ENCODE data around the gene PHRF1. TPM values are rescaled to one million over a fixed set of nuclear protein-coding genes. Genes with fewer than 3 reads are reported as not detected.

Gene PHRF1
- polyA plus RNA-seq, 2 donors = 13.7 to 28.4 TPM

DNA sequence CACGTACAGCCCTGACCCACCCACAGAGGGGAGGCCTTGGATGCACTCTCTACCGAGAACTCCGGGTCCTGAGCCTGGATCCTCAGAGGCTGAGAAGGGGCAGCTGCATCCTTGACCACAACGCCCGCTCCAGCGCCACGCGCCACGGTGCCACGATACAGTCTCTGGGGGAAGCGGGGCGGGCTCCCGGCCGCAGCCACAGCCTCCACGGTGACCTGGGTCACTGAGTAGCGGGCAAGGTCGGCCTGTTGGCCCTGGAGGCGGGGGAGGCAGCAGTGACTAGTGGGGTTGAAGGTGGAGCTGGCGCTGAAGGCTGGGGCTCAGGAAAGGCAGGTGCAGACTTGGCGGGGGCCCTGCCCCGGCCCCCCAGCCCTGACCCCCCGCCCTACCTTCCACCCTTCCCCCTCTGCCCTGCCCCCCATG, 43.4 kb downstream of the PHRF1 start:
- no peak overlapping the region for H3K27ac ChIP-seq (ENCODE audit: low read depth in 2 of 2, low read length in 1 of 2)
- peaks cover 0 to 10% of the 10 kb centered on the region in 2 donors for H3K36me3 ChIP-seq (ENCODE audit: control insufficient read depth in 2 of 2, insufficient read depth in 2 of 2, low read length in 1 of 2)
- WGBS, 2 donors = 94 to 97% methylated on average over 22 of the region's 22 CpGs
- no peak overlapping the region for H3K4me3 ChIP-seq (ENCODE audit: low read depth in 1 of 2, low read length in 2 of 2)
- no peaks in the 10 kb centered on the region for H3K27me3 ChIP-seq (ENCODE audit: control insufficient read depth in 1 of 2, insufficient read depth in 2 of 2, low read length in 2 of 2)
- no peaks in the 10 kb centered on the region for H3K9me3 ChIP-seq (ENCODE audit: control insufficient read depth in 2 of 2, insufficient read depth in 1 of 2, low read depth in 1 of 2, low read length in 1 of 2)
- peaks cover 9% of the 10 kb centered on the region in 2 donors for H3K4me1 ChIP-seq (ENCODE audit: control insufficient read depth in 2 of 2, insufficient read depth in 2 of 2, low read length in 1 of 2)

DNA sequence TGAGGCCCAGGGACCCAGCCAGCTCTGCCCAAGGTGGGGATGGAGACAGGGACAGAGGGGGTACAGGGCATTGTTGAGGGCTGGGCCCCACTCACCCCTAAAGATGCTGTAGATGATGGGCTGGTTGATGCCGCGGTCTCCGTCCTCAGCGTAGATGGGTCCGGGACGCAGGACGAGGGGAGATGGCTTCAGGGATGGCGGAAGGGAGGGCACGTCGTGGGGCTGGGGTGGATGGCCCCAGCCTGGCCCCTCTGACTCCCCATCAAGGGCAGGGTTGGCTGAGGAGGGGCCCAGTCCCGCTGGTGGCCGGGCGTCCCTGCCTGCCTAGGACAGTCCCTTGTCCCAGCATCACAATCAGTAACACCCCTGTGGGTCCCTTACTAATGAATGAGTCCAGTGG, 43.9 kb downstream of the PHRF1 start:
- WGBS, 2 donors = 95 to 96% methylated on average over 13 of the region's 13 CpGs
- no peaks in the 10 kb centered on the region for H3K27me3 ChIP-seq (ENCODE audit: control insufficient read depth in 1 of 2, insufficient read depth in 2 of 2, low read length in 2 of 2)
- H3K4me1 ChIP-seq (ENCODE audit: control insufficient read depth in 2 of 2, insufficient read depth in 2 of 2, low read length in 1 of 2) = peaks cover 4 to 5% of the 10 kb centered on the region in 2 donors
- no peaks in the 10 kb centered on the region for H3K9me3 ChIP-seq (ENCODE audit: control insufficient read depth in 2 of 2, insufficient read depth in 1 of 2, low read depth in 1 of 2, low read length in 1 of 2)
- no peak overlapping the region for H3K27ac ChIP-seq (ENCODE audit: low read depth in 2 of 2, low read length in 1 of 2)
- no peak overlapping the region for H3K4me3 ChIP-seq (ENCODE audit: low read depth in 1 of 2, low read length in 2 of 2)
- peaks cover 0 to 10% of the 10 kb centered on the region in 2 donors for H3K36me3 ChIP-seq (ENCODE audit: control insufficient read depth in 2 of 2, insufficient read depth in 2 of 2, low read length in 1 of 2)

DNA sequence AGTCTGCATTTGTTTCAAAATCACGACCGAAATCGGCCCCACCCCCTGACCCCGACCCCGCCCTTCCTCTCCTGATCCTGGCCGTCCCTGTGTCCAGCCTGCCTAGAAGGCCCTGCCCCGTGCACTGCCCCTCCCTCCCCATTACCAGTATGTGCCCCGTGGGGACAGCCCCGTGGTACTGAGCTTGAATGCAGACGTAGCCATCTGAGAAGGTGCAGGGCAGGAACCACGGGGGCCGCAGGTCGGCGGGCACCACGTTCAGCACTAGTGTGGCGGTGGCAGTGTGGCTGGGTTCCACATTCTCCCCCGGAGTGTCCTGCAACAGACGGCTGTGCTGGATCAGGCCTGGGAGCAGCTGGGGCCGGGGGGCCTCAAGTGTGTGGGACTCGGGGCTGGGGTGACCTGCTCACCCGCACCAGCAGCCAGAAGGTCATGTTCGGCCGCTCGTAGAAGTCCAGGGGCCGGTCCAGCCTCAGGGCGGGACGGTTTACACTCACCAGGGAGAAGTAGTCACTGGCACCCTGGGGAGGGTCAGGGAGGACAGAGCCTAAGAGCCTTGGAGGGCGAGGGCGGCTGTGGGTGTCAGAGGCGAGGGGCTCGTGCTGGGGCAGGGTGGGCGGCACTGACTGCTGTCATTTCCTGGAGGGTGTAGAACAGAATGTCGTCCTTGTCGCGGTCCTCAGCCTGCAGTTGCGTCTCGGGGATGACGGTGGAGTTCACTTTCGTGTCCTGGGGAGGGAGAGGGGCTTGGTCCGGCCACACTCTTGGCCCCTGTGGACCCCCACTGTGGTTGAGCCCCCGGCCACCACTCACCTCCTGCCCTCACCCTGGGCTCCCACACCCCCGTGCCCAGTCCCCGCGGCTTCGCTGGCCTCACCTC, 44.9 kb downstream of the PHRF1 start:
- Histone ChIP-seq H3K36me3 (ENCODE audit: control insufficient read depth in 2 of 2, insufficient read depth in 2 of 2, low read length in 1 of 2) (peaks cover 0 to 10% of the 10 kb centered on the region in 2 donors), H3K27me3 (ENCODE audit: control insufficient read depth in 1 of 2, insufficient read depth in 2 of 2, low read length in 2 of 2) (no peaks in the 10 kb centered on the region), H3K9me3 (ENCODE audit: control insufficient read depth in 2 of 2, insufficient read depth in 1 of 2, low read depth in 1 of 2, low read length in 1 of 2) (no peaks in the 10 kb centered on the region), H3K4me1 (ENCODE audit: control insufficient read depth in 2 of 2, insufficient read depth in 2 of 2, low read length in 1 of 2) (peaks cover 4 to 7% of the 10 kb centered on the region in 2 donors), H3K27ac (ENCODE audit: low read depth in 2 of 2, low read length in 1 of 2) (no peak overlapping the region), H3K4me3 (ENCODE audit: low read depth in 1 of 2, low read length in 2 of 2) (no peak overlapping the region)
- WGBS, 2 donors = 76 to 77% methylated on average over 43 to 45 of the region's 45 CpGs

DNA sequence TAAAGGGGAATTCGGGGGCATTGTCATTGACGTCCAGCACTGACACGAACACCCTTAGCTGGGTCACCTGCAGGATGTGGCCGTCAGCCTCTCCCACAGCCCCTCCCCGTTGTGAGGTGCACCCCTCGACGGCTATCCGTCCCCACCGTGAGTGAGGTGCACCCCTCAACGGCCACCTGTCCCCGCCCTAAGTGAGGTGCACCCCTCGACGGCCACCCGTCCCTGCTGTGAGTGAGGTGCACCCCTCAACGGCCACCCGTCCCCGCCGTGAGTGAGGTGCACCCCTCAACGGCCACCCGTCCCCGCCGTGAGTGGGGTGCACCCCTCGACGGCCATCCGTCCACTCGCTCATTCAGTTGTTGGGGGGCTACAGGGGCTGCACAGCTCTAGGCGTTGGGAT, 45.6 kb downstream of the PHRF1 start:
- H3K36me3 ChIP-seq (ENCODE audit: control insufficient read depth in 2 of 2, insufficient read depth in 2 of 2, low read length in 1 of 2) = peaks cover 0 to 10% of the 10 kb centered on the region in 2 donors
- WGBS, 2 donors = 85 to 86% methylated on average over 26 to 27 of the region's 27 CpGs

DNA sequence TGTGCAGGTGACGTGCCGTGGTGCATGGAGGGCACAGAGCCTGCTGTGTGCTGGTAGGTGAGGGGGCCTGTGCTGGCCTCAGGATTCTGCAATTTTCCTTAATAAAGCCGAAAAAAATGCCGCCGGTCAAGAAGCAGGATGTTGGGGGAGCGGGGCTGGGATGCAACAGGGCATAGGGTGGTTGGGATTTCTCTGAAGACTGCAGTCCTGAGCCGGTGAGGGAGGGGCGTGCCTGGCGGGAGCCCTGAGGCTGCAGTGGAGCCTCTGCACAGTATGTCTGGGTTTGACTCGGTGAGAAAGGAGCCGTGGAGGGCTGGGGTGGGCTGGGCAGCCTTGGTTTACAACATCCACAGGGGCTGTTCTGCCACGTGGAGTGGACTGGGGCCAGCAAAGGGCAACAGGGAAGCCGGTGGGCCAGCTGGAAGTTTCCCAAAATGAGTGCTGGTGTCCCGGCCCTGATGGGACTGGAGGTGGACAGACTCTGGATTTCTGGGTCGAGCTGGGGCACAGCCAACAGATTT, 47.1 kb downstream of the PHRF1 start:
- 79 to 81% methylated on average over 15 of the region's 15 CpGs for WGBS, 2 donors

More for the DNA sequence above, 45.6 kb downstream of the PHRF1 start:
- Histone ChIP-seq H3K27me3 (ENCODE audit: control insufficient read depth in 1 of 2, insufficient read depth in 2 of 2, low read length in 2 of 2) (no peaks in the 10 kb centered on the region), H3K9me3 (ENCODE audit: control insufficient read depth in 2 of 2, insufficient read depth in 1 of 2, low read depth in 1 of 2, low read length in 1 of 2) (no peaks in the 10 kb centered on the region), H3K4me1 (ENCODE audit: control insufficient read depth in 2 of 2, insufficient read depth in 2 of 2, low read length in 1 of 2) (peaks cover 6 to 8% of the 10 kb centered on the region in 2 donors), H3K27ac (ENCODE audit: low read depth in 2 of 2, low read length in 1 of 2) (no peak overlapping the region), H3K4me3 (ENCODE audit: low read depth in 1 of 2, low read length in 2 of 2) (no peak overlapping the region)

DNA sequence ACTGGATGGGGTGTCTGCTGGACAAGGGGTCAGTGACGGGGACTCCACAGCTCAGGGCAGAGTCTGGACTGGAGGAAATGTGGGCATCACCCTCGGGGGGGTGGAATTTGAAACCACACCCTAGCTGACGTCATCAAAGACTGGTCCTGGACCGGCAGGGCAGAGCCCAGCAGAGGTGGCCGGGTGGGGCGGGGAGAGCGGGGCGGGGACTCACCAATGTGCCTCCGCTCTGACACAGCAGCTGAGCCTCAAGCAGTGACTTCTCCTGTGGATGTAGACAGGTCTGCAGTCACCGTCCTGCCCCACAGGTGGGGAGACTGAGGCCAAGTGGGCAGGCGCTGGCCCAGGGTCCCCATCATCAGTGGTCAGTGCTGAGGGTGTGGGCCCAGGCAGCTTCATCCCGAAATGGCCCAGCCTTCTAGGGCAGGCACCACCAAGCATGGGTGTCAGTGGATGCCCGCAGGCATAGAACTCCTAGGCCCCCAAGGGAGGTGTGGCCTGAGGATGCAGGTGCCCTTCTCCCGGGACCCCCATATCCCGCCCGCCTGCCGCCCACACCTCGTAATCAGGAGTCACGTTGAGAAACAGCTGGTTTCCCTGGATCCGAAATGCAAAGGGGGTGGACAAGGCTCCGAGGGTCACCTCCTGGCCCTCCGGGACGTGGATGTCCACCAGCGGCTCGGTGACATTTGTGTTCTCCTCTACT, 47.9 kb downstream of the PHRF1 start:
- Histone ChIP-seq H3K27ac (ENCODE audit: low read depth in 2 of 2, low read length in 1 of 2) (no peak overlapping the region), H3K27me3 (ENCODE audit: control insufficient read depth in 1 of 2, insufficient read depth in 2 of 2, low read length in 2 of 2) (no peaks in the 10 kb centered on the region), H3K9me3 (ENCODE audit: control insufficient read depth in 2 of 2, insufficient read depth in 1 of 2, low read depth in 1 of 2, low read length in 1 of 2) (no peaks in the 10 kb centered on the region), H3K36me3 (ENCODE audit: control insufficient read depth in 2 of 2, insufficient read depth in 2 of 2, low read length in 1 of 2) (peaks cover 0 to 6% of the 10 kb centered on the region in 2 donors), H3K4me3 (ENCODE audit: low read depth in 1 of 2, low read length in 2 of 2) (no peak overlapping the region), H3K4me1 (ENCODE audit: control insufficient read depth in 2 of 2, insufficient read depth in 2 of 2, low read length in 1 of 2) (peaks cover 5 to 8% of the 10 kb centered on the region in 2 donors)
- 75 to 76% methylated on average over 25 of the region's 25 CpGs for WGBS, 2 donors

More for the DNA sequence above, 47.1 kb downstream of the PHRF1 start:
- H3K4me3 ChIP-seq (ENCODE audit: low read depth in 1 of 2, low read length in 2 of 2) = no peak overlapping the region
- H3K27ac ChIP-seq (ENCODE audit: low read depth in 2 of 2, low read length in 1 of 2) = no peak overlapping the region
- no peaks in the 10 kb centered on the region for H3K9me3 ChIP-seq (ENCODE audit: control insufficient read depth in 2 of 2, insufficient read depth in 1 of 2, low read depth in 1 of 2, low read length in 1 of 2)
- H3K4me1 ChIP-seq (ENCODE audit: control insufficient read depth in 2 of 2, insufficient read depth in 2 of 2, low read length in 1 of 2) = peaks cover 5 to 8% of the 10 kb centered on the region in 2 donors
- H3K36me3 ChIP-seq (ENCODE audit: control insufficient read depth in 2 of 2, insufficient read depth in 2 of 2, low read length in 1 of 2) = peaks cover 0 to 8% of the 10 kb centered on the region in 2 donors
- no peaks in the 10 kb centered on the region for H3K27me3 ChIP-seq (ENCODE audit: control insufficient read depth in 1 of 2, insufficient read depth in 2 of 2, low read length in 2 of 2)

DNA sequence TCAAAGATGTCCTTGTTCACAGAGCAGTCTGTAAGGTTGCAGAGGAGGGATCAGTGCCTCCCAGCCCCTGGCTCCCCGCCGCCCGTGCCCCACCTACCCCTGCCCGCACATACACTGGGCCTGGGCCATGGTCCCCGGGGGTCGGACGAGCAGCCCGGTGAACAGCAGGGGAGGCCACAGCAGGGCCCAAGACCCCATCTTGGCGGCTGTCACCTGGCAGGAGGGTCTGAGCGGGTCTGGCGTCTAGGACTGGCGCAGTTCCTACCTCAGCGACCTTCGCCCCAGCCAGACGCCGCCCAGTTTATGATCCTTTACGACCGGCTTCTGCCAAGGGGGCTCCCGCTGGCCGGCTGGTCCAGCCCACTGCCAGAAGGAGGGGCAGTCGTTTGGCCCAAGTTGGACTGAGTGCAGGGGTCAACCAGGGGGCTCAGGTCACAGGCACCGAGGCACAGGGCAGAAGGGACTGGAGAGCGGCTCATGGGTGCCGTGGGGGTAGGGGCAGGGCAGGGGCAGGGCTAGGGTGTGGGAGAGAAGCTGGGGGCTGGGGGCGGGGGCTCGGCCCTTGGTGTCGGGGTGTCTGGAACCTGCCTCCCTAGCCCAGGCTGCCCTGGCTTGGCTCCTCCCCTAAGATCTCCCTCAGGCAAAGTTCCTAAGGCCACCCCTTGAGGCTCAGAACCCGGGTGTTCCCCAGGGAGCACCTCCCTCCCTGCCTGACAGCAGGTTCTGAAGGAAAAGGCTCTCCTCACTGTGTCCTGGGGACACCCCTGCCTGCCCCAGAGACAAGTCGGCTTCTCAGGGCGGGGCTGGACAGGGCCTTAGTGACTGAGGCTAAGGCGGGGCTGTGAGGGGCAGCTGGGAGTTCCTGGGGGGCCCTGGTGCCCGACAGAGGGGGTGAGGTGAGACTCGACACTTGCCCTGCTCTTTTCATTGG, 48.7 kb downstream of the PHRF1 start, which contains the start of gene CDHR5:
Gene CDHR5 (minus strand): TSS at position 251 of the 931 bp plus-strand sequence. CDS start 53 bp downstream, at position 198.
- H3K27ac ChIP-seq (ENCODE audit: low read depth in 2 of 2, low read length in 1 of 2) = no peak within 1 kb of the TSS
- no peaks in the 10 kb centered on the region for H3K27me3 ChIP-seq (ENCODE audit: control insufficient read depth in 1 of 2, insufficient read depth in 2 of 2, low read length in 2 of 2)
- H3K4me1 ChIP-seq (ENCODE audit: control insufficient read depth in 2 of 2, insufficient read depth in 2 of 2, low read length in 1 of 2) = peaks cover 5 to 8% of the 10 kb centered on the region in 2 donors
- no peaks in the 10 kb centered on the region for H3K9me3 ChIP-seq (ENCODE audit: control insufficient read depth in 2 of 2, insufficient read depth in 1 of 2, low read depth in 1 of 2, low read length in 1 of 2)
- peaks cover 0 to 3% of the 10 kb centered on the region in 2 donors for H3K36me3 ChIP-seq (ENCODE audit: control insufficient read depth in 2 of 2, insufficient read depth in 2 of 2, low read length in 1 of 2)
- H3K4me3 ChIP-seq (ENCODE audit: low read depth in 1 of 2, low read length in 2 of 2) = no peak within 1 kb of the TSS
- 67 to 75% methylated on average over 33 of the region's 33 CpGs for WGBS, 2 donors

DNA sequence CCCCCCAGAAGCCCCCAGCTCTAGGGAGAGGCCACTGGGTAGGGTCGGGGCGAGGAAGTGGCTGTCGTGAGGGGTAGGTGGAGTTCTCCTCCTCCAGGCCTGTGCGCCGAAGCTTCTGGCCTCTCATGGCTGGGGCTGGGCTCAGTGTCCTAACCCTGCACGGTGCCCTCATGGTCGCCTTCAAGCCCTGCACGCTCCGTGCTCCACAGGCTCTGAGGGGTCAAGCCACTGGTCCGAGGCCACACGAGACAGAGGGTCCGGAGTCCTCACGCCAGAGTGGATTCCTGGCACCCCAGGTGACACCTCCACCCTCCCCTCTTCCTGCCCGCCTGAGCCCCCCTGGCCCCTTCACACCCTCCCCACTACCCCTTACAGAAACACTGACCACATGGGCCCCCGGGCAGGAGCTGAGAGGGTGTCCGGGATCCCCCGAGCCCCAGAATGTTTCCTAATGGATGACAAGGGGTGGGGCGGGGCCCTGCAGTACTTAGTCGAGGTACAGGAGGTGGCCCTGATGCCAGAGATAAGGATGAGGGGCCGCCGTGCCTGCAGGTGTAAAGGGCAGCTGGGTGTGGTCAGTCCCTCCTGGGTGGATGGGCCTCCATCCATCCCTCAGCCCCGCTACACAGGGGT, 49.5 kb downstream of the PHRF1 start:
- no peaks in the 10 kb centered on the region for H3K27me3 ChIP-seq (ENCODE audit: control insufficient read depth in 1 of 2, insufficient read depth in 2 of 2, low read length in 2 of 2)
- no peak overlapping the region for H3K27ac ChIP-seq (ENCODE audit: low read depth in 2 of 2, low read length in 1 of 2)
- 75 to 80% methylated on average over 20 to 22 of the region's 22 CpGs for WGBS, 2 donors
- H3K36me3 ChIP-seq (ENCODE audit: control insufficient read depth in 2 of 2, insufficient read depth in 2 of 2, low read length in 1 of 2) = peaks cover 0 to 3% of the 10 kb centered on the region in 2 donors
- no peak overlapping the region for H3K4me3 ChIP-seq (ENCODE audit: low read depth in 1 of 2, low read length in 2 of 2)
- peaks cover 5 to 6% of the 10 kb centered on the region in 2 donors for H3K4me1 ChIP-seq (ENCODE audit: control insufficient read depth in 2 of 2, insufficient read depth in 2 of 2, low read length in 1 of 2)
- H3K9me3 ChIP-seq (ENCODE audit: control insufficient read depth in 2 of 2, insufficient read depth in 1 of 2, low read depth in 1 of 2, low read length in 1 of 2) = no peaks in the 10 kb centered on the region

All from esophagus (tissue), 2 donors.